NCI-H2196 (cell line): ENCODE data around the gene FAM131A.

Experiments
- DNase-seq: peaks from one replicate; lab custom pipeline; 2025; ENCODE audit not compliant: unreplicated experiment; lab: John Stamatoyannopoulos, UW

The FAM131A gene

GRCh38 chr3:184337399-184337714 is at the start of gene FAM131A:
Gene FAM131A (plus strand): TSS chr3:184337600. CDS start chr3:184337631, 31 bp downstream.
- no peak for DNase-seq

- peak; percentile 88 for DNase-seq
Observed at GRCh38 chr3:184289426-184289938, 47.9 kb upstream of the FAM131A start.

GRCh38 chr3:184290331-184290730 is 47.1 kb upstream of the FAM131A start:
- no peak for DNase-seq

GRCh38 chr3:184291044-184291737 is 46.2 kb upstream of the FAM131A start:
- DNase-seq: no peak

- no peak for DNase-seq
Observed at GRCh38 chr3:184291738-184292445, 45.5 kb upstream of the FAM131A start.

GRCh38 chr3:184295771-184296170 is 41.6 kb upstream of the FAM131A start:
- peak; percentile 75 for DNase-seq

GRCh38 chr3:184296616-184297015 is 40.8 kb upstream of the FAM131A start:
- DNase-seq: no peak

GRCh38 chr3:184298759-184299487 is 38.5 kb upstream of the FAM131A start, which contains the start of gene PSMD2:
Gene PSMD2 (plus strand): TSS chr3:184299241. CDS start chr3:184299267, 26 bp downstream.
- DNase-seq: peak; percentile 100

- DNase-seq: no peak
Observed at GRCh38 chr3:184299488-184300377, 37.7 kb upstream of the FAM131A start.

GRCh38 chr3:184300378-184300720 is 37.1 kb upstream of the FAM131A start:
- DNase-seq: no peak

GRCh38 chr3:184305577-184305976 is 31.8 kb upstream of the FAM131A start:
- peak; percentile 66 for DNase-seq

GRCh38 chr3:184306341-184306972 is 30.9 kb upstream of the FAM131A start:
- DNase-seq: no peak

- DNase-seq: no peak
Observed at GRCh38 chr3:184307915-184308314, 29.5 kb upstream of the FAM131A start.

GRCh38 chr3:184308744-184309143 is 28.7 kb upstream of the FAM131A start:
- DNase-seq: no peak

GRCh38 chr3:184311633-184312032 is 25.8 kb upstream of the FAM131A start:
- no peak for DNase-seq

GRCh38 chr3:184314363-184314699 is 23.1 kb upstream of the FAM131A start, which contains the start of gene EIF4G1:
Gene EIF4G1 (plus strand): TSS chr3:184314606. CDS start chr3:184315797, 1,191 bp downstream.
- DNase-seq: peak; percentile 100

- DNase-seq: peak; percentile 89
Observed at GRCh38 chr3:184314700-184315542, 22.5 kb upstream of the FAM131A start.

- DNase-seq: no peak
Observed at GRCh38 chr3:184315543-184315867, 21.9 kb upstream of the FAM131A start.

GRCh38 chr3:184315871-184316661 is 21.3 kb upstream of the FAM131A start:
- no peak for DNase-seq
